HG03280 (cell line): Measurements from ENCODE around the gene SCRG1.

Source experiments
- ATAC-seq: cut with Tn5 transposase; IDR thresholded peaks from one replicate; pipeline ENCODE4 v1.9.1; 2021; ENCODE audit warnings: mild to moderate bottlenecking, moderate library complexity; ENCODE audit not compliant: unreplicated experiment

SCRG1 gene

GRCh38 chr4:173411106-173411693 is 12.3 kb upstream of the SCRG1 start:
- no peak for ATAC-seq

DNA sequence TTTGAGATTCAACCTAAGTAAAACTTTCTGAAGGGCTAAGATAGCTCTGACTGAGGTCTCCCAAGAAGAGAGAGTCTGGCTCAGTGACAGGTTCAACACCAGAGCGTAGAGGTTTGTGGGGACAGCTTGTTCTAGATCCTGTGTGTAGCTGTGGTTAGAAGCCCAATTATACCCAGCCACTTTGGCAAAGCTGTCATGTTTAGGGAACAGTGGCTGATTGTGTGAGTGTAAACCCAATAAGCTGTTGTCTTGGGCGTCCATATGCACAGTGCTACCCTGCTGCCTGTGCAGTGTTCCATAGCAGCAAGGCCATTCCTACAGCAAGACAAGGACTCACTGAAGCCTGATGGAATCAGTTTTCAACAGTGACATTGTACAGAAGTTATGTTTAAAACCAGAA is 11.2 kb upstream of the SCRG1 start:
- ATAC-seq = no peak

DNA sequence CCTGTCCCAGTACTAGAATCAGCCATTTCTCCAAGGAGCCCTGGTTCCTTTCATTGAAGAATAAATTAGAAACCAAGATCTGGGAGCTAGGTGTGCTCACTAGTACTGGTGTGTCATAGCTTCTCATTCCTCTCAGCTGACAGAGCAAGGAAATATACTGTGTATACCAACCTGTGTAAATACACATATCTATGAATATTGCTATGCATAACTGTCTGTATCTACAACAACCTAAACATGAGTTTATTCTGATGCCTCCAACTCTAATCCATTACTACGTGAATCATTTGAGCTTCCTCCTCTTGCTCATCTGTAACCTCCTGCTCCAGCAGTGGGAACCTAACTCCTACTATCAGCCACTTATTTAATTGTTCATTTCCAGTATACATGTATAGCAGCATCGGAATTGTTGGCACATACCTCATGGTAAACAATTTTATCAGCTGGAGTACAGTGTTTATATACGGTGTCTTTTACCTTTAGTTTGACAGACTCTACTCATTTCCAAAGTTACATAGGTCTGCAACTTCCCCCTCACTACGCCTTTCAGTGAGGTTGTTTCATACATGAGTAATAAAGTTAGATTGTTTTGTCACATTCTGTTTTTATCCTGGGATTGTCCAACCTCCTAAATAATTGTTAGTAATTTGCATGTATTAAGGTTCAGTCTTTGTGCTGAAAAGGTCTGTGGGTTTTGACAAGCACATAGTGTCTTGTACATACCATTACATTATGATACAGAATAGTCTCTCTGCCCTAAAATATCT is 7.1 kb upstream of the SCRG1 start:
- ATAC-seq = peak; percentile 44

- ATAC-seq = no peak
Measured at GRCh38 chr4:173404296-173404865, 5.5 kb upstream of the SCRG1 start.

DNA sequence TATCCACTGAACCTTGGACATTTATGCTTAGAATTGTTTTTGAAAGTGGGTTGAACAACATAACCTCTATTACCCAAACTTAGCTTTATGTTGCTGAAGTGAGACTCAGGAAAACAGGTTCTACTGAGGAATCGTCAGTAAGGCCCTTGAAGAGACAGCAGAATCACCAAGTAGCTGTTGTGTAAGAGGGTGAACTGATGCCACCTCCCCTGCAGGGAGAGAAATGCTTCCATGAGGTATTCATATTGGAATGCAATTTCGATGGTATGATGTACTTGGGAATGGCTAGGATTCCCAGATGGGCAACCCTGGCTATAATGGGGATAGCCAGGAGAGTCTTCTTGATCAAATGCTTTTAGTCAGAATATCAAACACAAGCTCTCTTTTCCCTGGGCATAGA is 4.1 kb upstream of the SCRG1 start:
- no peak for ATAC-seq

GRCh38 chr4:173401063-173401462 is 2.1 kb upstream of the SCRG1 start:
- no peak for ATAC-seq

DNA sequence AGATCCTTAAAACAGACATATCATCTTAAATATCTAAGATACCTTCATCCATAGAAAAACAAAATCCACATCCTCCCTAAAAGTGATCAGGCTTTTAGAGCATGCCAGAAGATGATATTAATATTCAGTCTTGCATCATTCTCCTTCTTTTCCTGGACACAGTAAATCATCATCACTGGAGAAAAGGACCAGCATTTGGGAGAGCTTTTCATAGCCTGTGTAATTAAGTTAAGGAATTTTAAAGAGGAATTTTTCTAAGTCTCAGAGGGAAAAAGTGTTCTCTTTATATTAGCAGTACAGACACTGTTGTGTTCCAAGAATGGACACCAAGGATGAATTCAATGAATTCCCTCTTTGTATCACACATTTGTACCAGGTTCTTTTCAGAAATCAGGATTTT is 696 bp downstream of the SCRG1 start:
- no peak for ATAC-seq

DNA sequence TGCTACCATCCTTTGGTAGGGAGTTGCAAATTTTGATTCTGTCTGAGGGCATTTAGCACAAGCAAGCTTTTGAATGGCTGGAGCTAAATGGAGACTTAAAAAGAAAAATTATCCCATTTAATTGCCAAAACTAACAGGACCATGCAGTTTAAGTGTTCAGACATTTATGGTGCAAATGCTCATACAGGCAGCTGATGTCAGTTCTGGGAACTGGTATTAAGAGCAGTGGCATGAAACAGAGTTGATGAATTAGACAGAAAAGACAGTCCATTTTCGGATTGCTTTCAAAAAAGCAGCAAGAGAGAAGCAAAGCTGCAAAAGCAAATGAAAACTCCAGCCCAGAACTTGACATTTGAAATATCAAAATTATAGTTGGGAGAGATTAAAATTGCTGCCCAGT is 1.3 kb downstream of the SCRG1 start:
- ATAC-seq = no peak

DNA sequence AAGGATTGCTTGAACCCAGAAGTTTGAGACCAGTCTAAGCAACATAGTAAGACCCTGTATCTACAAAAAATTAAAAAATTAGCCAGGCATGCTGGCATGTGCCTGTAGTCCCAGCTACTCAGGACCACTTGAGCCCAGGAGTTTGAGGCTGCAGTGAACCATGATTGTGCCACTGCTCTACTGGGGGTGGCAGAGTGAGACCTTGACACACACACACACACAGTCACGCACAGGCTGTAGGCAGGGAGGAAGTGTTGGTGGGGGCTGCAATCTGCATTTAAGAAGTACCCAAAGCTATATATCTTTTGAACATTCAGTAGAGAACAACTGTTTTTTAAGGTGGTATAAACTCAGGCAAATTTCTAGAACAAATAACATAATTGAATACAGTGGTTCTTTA is 7.2 kb downstream of the SCRG1 start:
- no peak for ATAC-seq

GRCh38 chr4:173386751-173387150 is 12.2 kb downstream of the SCRG1 start:
- ATAC-seq = no peak

GRCh38 chr4:173382349-173382748 is 16.6 kb downstream of the SCRG1 start:
- no peak for ATAC-seq

GRCh38 chr4:173381610-173382009 is 17.3 kb downstream of the SCRG1 start:
- ATAC-seq = no peak

DNA sequence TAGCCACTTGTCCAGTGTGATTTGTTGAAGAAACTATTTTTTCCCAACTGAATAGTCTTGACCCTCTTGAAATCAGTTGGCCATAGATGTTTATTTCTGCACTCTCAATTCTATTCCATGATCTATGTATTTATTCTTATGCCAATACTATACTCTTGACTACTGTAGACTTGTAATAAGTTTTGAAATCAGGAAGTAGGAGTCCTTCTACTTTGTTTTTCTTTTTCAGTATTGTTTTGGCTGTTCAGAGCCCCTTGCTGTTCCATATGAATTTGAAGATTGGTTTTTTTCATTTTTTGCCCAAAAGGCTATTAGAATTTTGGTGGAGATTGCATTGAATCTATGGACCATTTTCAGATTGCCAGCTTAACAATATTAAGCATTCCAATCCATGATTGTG is 17.9 kb downstream of the SCRG1 start:
- ATAC-seq = no peak

DNA sequence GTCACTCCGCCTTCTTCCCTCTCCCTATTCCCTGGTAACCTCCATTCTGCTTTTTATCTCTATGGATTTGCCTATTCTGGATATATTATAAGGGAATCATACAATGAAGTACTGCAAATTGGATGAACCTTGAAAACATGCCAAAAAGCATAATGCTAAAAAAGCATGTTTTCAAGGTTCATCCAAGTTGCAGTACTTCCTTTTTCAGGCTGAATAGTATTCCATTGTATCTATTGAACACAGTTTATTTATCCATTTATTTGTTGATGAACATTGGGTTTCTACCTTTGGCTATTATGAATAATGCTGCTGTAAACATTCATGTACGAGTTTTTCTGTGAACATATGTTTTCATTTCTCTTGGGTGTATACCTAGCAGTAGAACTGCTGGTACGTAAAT is 19.0 kb downstream of the SCRG1 start:
- no peak for ATAC-seq

- ATAC-seq = no peak
Measured at GRCh38 chr4:173374588-173374987, 24.3 kb downstream of the SCRG1 start.

DNA sequence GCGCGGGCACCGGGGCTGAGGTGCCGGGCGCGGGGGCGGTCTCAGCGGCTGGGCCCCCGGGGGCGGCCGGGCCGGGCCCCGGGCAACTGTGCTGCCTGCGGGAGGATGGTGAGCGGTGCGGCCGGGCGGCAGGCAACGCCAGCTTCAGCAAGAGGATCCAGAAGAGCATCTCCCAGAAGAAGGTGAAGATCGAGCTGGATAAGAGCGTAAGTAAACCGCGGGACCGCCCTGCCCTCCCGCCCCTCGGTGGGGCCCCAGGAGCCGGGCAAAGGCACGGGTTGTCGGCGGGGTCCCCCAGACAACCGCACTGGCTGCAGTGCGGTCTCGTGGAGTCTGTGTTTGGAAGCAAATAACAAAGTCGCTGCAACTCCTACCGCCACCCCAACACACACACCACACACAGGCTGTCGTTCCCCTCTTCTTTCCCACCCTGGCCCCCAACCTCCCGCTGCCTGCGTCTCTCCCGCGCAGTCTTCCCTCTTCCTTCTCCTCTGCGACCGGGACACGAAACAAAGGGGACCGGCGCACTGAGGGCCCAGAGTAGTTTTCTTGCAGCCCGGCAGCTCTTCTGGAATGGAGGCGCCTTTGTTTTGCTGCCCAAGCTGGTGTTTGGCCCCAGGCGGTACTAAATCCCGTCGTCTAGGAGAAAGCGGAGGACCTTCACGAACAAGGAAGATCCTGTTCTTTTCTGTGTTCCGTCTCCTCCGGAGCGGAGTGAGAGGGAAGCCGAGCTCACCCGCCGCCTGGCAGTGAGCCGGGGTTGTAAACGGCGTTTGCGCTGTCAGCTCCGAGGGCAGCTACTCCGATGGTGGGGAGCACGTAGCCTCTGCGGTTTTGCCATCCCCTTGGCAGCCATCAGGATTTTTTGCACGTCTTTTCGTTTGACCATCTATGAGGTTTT is 27.4 kb downstream of the SCRG1 start:
- ATAC-seq = peak; percentile 28

DNA sequence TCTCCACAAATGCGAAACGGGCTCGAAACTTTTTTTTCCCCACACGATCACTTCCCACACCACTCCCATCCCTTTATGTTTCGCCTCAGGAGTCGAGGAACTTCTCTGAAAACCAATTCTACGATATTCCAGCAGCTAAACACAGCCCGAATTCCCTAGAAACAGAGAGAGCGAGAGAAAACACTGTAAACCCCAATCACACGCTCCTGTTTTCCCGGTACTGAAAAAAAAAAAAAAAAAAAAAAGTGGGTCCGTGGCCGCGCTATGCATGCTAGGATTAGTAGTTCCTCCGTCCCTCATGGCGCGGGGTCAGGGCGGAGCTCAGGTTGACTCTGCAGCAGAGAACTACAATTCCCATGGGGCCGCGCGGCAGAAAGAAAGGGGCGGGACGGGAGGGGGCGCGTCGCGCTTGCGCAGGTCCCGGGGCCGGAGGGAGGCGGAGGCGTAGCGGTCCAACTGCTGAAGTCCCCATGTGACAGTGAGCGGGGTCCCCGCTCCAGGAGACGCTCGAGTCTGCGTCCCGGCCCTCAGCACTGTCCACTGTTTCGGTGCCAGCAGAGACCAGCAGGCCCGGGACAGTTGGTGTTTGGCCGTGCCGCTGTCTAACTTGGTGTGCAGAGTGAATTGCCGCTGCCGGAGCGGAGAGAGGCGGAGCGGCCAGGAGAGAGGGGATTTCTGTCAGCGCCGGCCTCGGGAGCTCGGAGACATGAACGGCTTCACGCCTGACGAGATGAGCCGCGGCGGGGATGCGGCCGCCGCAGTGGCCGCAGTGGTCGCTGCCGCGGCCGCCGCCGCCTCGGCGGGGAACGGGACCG is 28.2 kb downstream of the SCRG1 start, which contains the start of gene SAP30:
Gene SAP30, plus strand, starts transcription at position 478 of the 815 bp plus-strand sequence. Its CDS starts 229 bp downstream, at position 707.
- ATAC-seq = peak; percentile 68

- ATAC-seq = peak; percentile 4
Measured at GRCh38 chr4:173370130-173370476, 28.8 kb downstream of the SCRG1 start.

- ATAC-seq = no peak
Measured at GRCh38 chr4:173367946-173368345, 31.0 kb downstream of the SCRG1 start.

DNA sequence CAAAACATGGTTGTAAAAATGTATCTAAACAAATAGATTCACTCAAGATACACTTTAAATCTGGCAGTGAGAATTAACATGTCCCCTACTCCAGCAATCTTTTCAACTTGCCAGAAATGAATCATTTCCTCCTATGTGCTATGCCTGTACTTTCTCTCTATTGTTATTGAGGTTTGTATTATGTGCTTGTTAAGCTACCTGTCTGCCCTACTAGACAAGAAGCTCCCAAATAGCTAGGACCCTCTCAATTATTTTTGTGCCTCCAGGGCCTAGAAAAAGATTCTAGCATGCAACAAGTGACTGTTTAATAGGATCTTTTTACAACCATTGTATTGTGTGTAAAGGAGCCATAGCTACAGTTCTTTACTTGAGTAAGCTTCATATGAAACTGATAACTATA is 31.6 kb downstream of the SCRG1 start:
- ATAC-seq = no peak
